HG03108 (cell line): ENCODE data around the gene LMF1.
A peak's percentile ranks its signal among the peaks of the same experiment; 100 is the strongest.

Experiments used
- ATAC-seq: cut with Tn5 transposase; IDR thresholded peaks from one replicate; pipeline ENCODE4 v1.9.1; 2021; ENCODE audit warnings: moderate library complexity; ENCODE audit not compliant: unreplicated experiment

LMF1 gene

GRCh38 chr16:970766-971581, at the start of gene LMF1:
Gene LMF1, minus strand, starts transcription at chr16:970984. Its CDS starts 4 bp downstream, at chr16:970980.
- ATAC-seq, result peak; percentile 78

GRCh38 chr16:1020091-1020399, 49.3 kb upstream of the LMF1 start:
- no peak for ATAC-seq

- no peak for ATAC-seq
These were observed 48.7 kb upstream of the LMF1 start for GRCh38 chr16:1019231-1020090.

- ATAC-seq, result no peak
These were observed 47.8 kb upstream of the LMF1 start for GRCh38 chr16:1018447-1019198.

GRCh38 chr16:1014771-1015495, 44.1 kb upstream of the LMF1 start:
- no peak for ATAC-seq

- ATAC-seq, result no peak
These were observed 43.4 kb upstream of the LMF1 start for GRCh38 chr16:1014221-1014620.

GRCh38 chr16:1013593-1013900, 42.8 kb upstream of the LMF1 start:
- no peak for ATAC-seq

GRCh38 chr16:1012722-1013592, 42.2 kb upstream of the LMF1 start:
- no peak for ATAC-seq

- no peak for ATAC-seq
These were observed 41.4 kb upstream of the LMF1 start for GRCh38 chr16:1012135-1012534.

- no peak for ATAC-seq
These were observed 40.7 kb upstream of the LMF1 start for GRCh38 chr16:1011316-1012082.

- ATAC-seq, result no peak
These were observed 40.0 kb upstream of the LMF1 start for GRCh38 chr16:1010815-1011214.

GRCh38 chr16:1010251-1010650, 39.5 kb upstream of the LMF1 start:
- no peak for ATAC-seq

GRCh38 chr16:1009358-1010150, 38.8 kb upstream of the LMF1 start:
- no peak for ATAC-seq

- ATAC-seq, result no peak
These were observed 37.3 kb upstream of the LMF1 start for GRCh38 chr16:1008085-1008484.

GRCh38 chr16:1007284-1007850, 36.6 kb upstream of the LMF1 start:
- ATAC-seq, result no peak

- ATAC-seq, result no peak
These were observed 36.0 kb upstream of the LMF1 start for GRCh38 chr16:1006781-1007180.

- no peak for ATAC-seq
These were observed 34.5 kb upstream of the LMF1 start for GRCh38 chr16:1005286-1005685.
